ENCODE data around the gene PPP2R2C. TPM values are rescaled to one million over a fixed set of nuclear protein-coding genes. Genes with fewer than 3 reads are reported as not detected.

The PPP2R2C gene
- total and polyA plus RNA-seq, 9 of the 15 experiments (the other 6 are each of a cell fraction or from before 2014, with no cell fraction given) = 0.04 to 0.06 TPM; not detected in 7

- TF ChIP-seq U2AF1 (optimal IDR thresholded peaks at IDR 0.05; ENCODE audit: low read depth, low read length) (no peak), ZNF436 (CRISPR knock-in tag; IDR thresholded peaks at IDR 0.05) (no peak), RBM25 (IDR thresholded peaks at IDR 0.05; ENCODE audit: low read depth, low read length, severe bottlenecking) (no peak)
- Histone ChIP-seq H3K27me3 (ENCODE audit: control insufficient read depth in 2 of 2, insufficient read depth in 2 of 2, low read length in 2 of 2) (peaks cover 14 to 82% of the 10 kb centered on the region in 2 experiments; a peak in 4 of 5 replicates), H3K9ac (ENCODE audit: insufficient read depth in 1 of 2, low read depth in 2 of 2, low read length in 2 of 2) (no peak overlapping the region), H3K4me2 (ENCODE audit: insufficient read depth, low read length) (no peak overlapping the region), H3K4me1 (replicated peaks in 1 of 2; ENCODE audit: control insufficient read depth in 2 of 2, insufficient read depth in 2 of 2, low read length in 2 of 2) (no peaks in the 10 kb centered on the region; a peak in 1 of 5 replicates), H3K4me3 (no peak overlapping the region), H3K27ac (ENCODE audit: extremely low read depth, low read depth, low read length) (no peak overlapping the region), H3K9me3 (replicated peaks; ENCODE audit: control insufficient read depth, insufficient read depth, low read depth, low read length) (no peaks in the 10 kb centered on the region; the same call in 1 of the 2 replicates), H4K20me1 (replicated peaks; ENCODE audit: control insufficient read depth, insufficient read depth, low read length) (peaks cover 11% of the 10 kb centered on the region), H3K36me3 (ENCODE audit: control insufficient read depth, insufficient read depth, low read length) (no peaks in the 10 kb centered on the region), H3K9me1 (ENCODE audit: control insufficient read depth, insufficient read depth, low read length) (peaks cover 5% of the 10 kb centered on the region), H2AFZ (ENCODE audit: low read depth, low read length) (no peak overlapping the region), H3K79me2 (ENCODE audit: control insufficient read depth, insufficient read depth, low read length) (no peaks in the 10 kb centered on the region)
- POLR2A ChIA-PET = no interaction called here
- intact Hi-C loops (cut with micrococcal nuclease) (no loop called here), in situ Hi-C loops (cut with MboI) (no loop called here)
- WGBS (ENCODE audit: insufficient coverage, low coverage, missing lambda C conversion rate) = 2% methylated on average over 8 of the region's 8 CpGs
- DNase-seq (ENCODE audit: extremely low read depth in 1 of 4, low spot score in 3 of 4) (no peak), ATAC-seq (no peak), FAIRE-seq (no peak)
- BruUV-seq (replicated peaks) = no TSS peak
- CTCF ChIA-PET (ENCODE audit: low intra/inter-chr PET ratio) = no interaction called here
Measured at GRCh38 chr4:6369511-6369910, 102.9 kb downstream of the PPP2R2C start.

GRCh38 chr4:6369035-6369434 is 103.4 kb downstream of the PPP2R2C start:
- no peak for FAIRE-seq
- intact Hi-C loops (cut with micrococcal nuclease) = no loop called here
- no peak for ATAC-seq
- Histone ChIP-seq H3K4me3 (no peak overlapping the region), H3K27me3 (ENCODE audit: control insufficient read depth in 2 of 2, insufficient read depth in 2 of 2, low read length in 2 of 2) (peaks cover 15 to 82% of the 10 kb centered on the region in 2 experiments; a peak in 4 of 5 replicates), H3K9ac (ENCODE audit: insufficient read depth in 1 of 2, low read depth in 2 of 2, low read length in 2 of 2) (no peak overlapping the region), H3K4me2 (ENCODE audit: insufficient read depth, low read length) (no peak overlapping the region), H3K36me3 (ENCODE audit: control insufficient read depth, insufficient read depth, low read length) (no peaks in the 10 kb centered on the region), H3K9me3 (replicated peaks; ENCODE audit: control insufficient read depth, insufficient read depth, low read depth, low read length) (no peaks in the 10 kb centered on the region; the same call in 1 of the 2 replicates), H3K9me1 (ENCODE audit: control insufficient read depth, insufficient read depth, low read length) (peaks cover 5% of the 10 kb centered on the region), H3K4me1 (replicated peaks in 1 of 2; ENCODE audit: control insufficient read depth in 2 of 2, insufficient read depth in 2 of 2, low read length in 2 of 2) (no peaks in the 10 kb centered on the region; a peak in 1 of 5 replicates), H3K79me2 (ENCODE audit: control insufficient read depth, insufficient read depth, low read length) (no peaks in the 10 kb centered on the region), H4K20me1 (replicated peaks; ENCODE audit: control insufficient read depth, insufficient read depth, low read length) (peaks cover 11% of the 10 kb centered on the region), H2AFZ (ENCODE audit: low read depth, low read length) (no peak overlapping the region), H3K27ac (ENCODE audit: extremely low read depth, low read depth, low read length) (no peak overlapping the region)
- DNase-seq (ENCODE audit: extremely low read depth in 1 of 4, low spot score in 3 of 4) = no peak
- in situ Hi-C loops (cut with MboI) = no loop called here
- BruUV-seq (replicated peaks) = no TSS peak
- CTCF ChIA-PET (ENCODE audit: low intra/inter-chr PET ratio) = no interaction called here
- POLR2A ChIA-PET = no interaction called here
- 0% methylated on average over 8 of the region's 8 CpGs for WGBS (ENCODE audit: insufficient coverage, low coverage, missing lambda C conversion rate)
- TF ChIP-seq E4F1 (CRISPR knock-in tag; IDR thresholded peaks at IDR 0.05; ENCODE audit: borderline replicate concordance) (no peak), ZFP36 (IDR thresholded peaks at IDR 0.05; ENCODE audit: low read depth, low read length, partially characterized antibody) (no peak)
